HG03045 (cell line): Measurements from ENCODE around the gene SPSB4.

Source experiments
- ATAC-seq: cut with Tn5 transposase; IDR thresholded peaks from one replicate; pipeline ENCODE4 v1.9.1; 2021; ENCODE audit warnings: mild to moderate bottlenecking, moderate library complexity; ENCODE audit not compliant: unreplicated experiment

The SPSB4 gene

GRCh38 chr3:141052201-141053069 is 1.3 kb downstream of the SPSB4 start:
- ATAC-seq, result no peak

GRCh38 chr3:141055136-141055535 is 4.0 kb downstream of the SPSB4 start:
- ATAC-seq, result no peak

- no peak for ATAC-seq
Observed at GRCh38 chr3:141055536-141056445, 4.6 kb downstream of the SPSB4 start.

- ATAC-seq, result no peak
Observed at GRCh38 chr3:141056751-141057171, 5.6 kb downstream of the SPSB4 start.

GRCh38 chr3:141057436-141057835 is 6.3 kb downstream of the SPSB4 start:
- ATAC-seq, result no peak

- no peak for ATAC-seq
Observed at GRCh38 chr3:141057946-141058800, 7.0 kb downstream of the SPSB4 start.

- ATAC-seq, result no peak
Observed at GRCh38 chr3:141058996-141059395, 7.8 kb downstream of the SPSB4 start.

GRCh38 chr3:141059816-141060215 is 8.7 kb downstream of the SPSB4 start:
- no peak for ATAC-seq

- no peak for ATAC-seq
Observed at GRCh38 chr3:141060327-141060726, 9.2 kb downstream of the SPSB4 start.

- no peak for ATAC-seq
Observed at GRCh38 chr3:141063831-141064230, 12.7 kb downstream of the SPSB4 start.

- ATAC-seq, result no peak
Observed at GRCh38 chr3:141064255-141064926, 13.2 kb downstream of the SPSB4 start.

GRCh38 chr3:141065258-141065657 is 14.1 kb downstream of the SPSB4 start:
- no peak for ATAC-seq

GRCh38 chr3:141065841-141066805 is 15.0 kb downstream of the SPSB4 start:
- no peak for ATAC-seq

GRCh38 chr3:141067206-141067974 is 16.2 kb downstream of the SPSB4 start:
- no peak for ATAC-seq

- no peak for ATAC-seq
Observed at GRCh38 chr3:141070229-141070628, 19.1 kb downstream of the SPSB4 start.

GRCh38 chr3:141070727-141071357 is 19.7 kb downstream of the SPSB4 start:
- no peak for ATAC-seq

GRCh38 chr3:141071681-141072260 is 20.6 kb downstream of the SPSB4 start:
- no peak for ATAC-seq

- ATAC-seq, result no peak
Observed at GRCh38 chr3:141072950-141073349, 21.8 kb downstream of the SPSB4 start.
